NCI-H2081 treated with DMSO at 0.1 percent for 48 hours (cell line): ENCODE data around the gene RTL5.
A peak's percentile ranks its signal among the peaks of the same experiment; 100 is the strongest.
"Not testable (repeated sequence)": the region's sequence is repeated elsewhere in the genome, so short reads cannot be mapped to it uniquely, and the experiment has no call there.

Experiments
- DNase-seq: peaks from one replicate; lab custom pipeline; 2025; lab: John Stamatoyannopoulos, UW

Gene RTL5

GRCh38 chrX:72131317-72132294, at the start of gene RTL5:
Gene RTL5 (minus strand): TSS chrX:72131915.
- peak; percentile 38 for DNase-seq

DNA sequence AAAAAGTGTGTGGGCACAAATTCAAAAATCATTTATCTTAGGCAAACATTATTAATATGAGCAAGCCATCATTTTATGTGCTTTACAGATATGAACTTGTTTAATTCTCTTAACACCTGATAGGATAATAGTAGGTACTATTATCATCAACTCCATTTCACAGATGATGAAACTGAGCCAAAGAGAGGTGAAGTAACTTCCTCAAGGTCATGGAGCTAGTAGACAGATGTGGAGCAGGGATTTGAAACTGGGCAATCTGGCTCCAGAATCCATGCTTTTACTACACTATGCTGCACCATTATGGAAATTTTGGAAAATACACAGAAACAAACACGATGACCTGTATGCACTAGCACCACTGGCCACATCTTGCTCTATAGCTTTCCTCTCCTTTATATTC, 48.8 kb upstream of the RTL5 start:
- DNase-seq, result no peak

GRCh38 chrX:72176981-72177380, 45.3 kb upstream of the RTL5 start:
- DNase-seq, result no peak

- not testable (repeated sequence) for DNase-seq
These were observed 44.6 kb upstream of the RTL5 start for GRCh38 chrX:72176289-72176688.

DNA sequence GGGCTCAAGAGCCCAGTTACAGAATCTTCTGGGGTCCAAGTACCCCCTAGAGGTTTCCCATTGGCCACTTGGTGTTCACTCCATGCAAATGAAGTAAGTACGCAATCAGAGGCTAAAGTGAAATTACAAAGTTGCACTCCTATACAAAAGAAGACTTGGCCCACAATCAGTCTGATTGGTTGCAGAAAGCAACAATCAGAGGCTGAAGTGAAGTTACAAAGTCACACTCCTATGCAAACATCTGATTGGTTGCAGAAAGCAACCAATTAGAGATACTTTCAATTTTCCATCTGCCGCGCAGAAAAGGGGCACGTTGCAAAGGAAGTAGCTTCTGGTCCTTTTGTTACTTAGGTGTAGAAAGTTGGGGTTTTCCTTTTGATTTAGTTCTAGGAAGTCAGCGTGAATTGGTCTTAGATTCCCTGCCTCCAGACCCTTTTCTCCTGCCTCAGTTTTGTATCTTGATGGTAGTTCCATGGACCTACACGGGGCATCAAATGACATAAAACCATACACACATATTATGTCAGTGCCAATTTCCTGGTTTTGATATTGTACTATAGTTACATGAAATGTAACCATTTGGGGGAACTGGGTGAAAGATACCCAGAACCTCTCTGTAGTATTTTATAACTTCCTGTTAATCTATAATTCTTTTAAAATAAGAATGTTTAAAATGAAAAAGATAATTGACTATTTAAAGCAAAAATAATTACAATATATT, 37.5 kb upstream of the RTL5 start:
- no peak for DNase-seq

GRCh38 chrX:72165551-72165950, 33.8 kb upstream of the RTL5 start:
- DNase-seq, result no peak

GRCh38 chrX:72159769-72160168, 28.1 kb upstream of the RTL5 start:
- no peak for DNase-seq

- DNase-seq, result no peak
These were observed 27.1 kb upstream of the RTL5 start for GRCh38 chrX:72158773-72159172.

DNA sequence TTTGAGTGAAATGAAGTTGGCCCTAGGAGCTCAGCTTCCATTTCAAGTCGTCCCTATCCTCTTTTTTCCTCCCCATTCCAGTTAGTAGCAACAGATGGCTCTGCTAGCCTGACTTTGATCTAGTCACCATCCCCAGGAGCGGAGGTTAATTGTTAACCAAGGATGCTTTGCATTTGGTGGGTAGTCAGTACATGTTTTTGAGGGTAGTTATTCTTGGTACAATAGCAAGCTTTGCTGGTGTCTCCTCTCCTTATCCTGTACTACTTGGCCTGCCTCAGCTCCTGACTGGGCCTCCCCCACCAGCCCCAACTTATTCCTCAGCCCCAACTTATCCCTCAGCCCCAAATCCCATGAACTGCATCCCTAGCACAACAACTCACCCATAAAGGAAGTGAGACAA, 14.8 kb upstream of the RTL5 start:
- no peak for DNase-seq

- DNase-seq, result no peak
These were observed 13.5 kb upstream of the RTL5 start for GRCh38 chrX:72145181-72145580.

GRCh38 chrX:72143609-72143907, 11.8 kb upstream of the RTL5 start:
- no peak for DNase-seq

DNA sequence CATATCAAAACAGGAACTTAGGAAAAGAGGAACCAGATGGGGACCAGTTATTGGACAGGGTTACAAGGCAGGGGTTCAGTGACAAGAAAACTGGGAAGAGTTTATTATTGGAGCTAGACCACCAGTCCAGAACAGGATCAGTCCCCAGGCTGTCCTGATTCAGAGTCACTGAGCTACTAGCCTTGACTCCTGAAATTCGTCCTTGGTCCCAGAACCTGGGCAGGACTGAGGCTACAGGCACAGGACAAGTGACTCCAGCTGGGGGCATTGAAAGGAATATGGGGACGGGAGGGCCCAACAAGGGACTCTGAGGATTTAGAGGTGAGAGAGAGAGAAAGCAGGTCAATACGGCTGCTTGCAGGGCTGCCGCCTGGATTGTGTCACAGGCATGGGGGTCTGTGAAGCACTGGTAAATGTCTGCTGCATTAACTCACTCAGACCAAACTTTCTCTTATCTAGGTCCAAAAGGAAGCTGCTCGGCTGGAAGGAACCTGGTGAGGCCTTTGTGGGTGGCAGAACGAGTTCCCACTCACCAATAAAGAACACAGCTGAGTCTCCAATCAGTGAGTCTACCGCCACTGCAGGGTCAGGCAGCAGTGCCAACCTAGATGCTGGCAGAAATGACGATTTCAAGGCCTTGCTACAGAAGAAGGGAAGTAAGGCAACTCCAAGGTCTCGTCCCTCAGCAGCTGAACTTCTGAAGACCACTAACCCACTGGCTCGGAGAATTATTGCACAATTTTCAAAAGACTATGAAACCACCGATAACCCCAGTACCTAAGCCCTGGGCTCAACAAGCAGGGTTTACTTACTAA, 11.3 kb upstream of the RTL5 start:
- no peak for DNase-seq

DNA sequence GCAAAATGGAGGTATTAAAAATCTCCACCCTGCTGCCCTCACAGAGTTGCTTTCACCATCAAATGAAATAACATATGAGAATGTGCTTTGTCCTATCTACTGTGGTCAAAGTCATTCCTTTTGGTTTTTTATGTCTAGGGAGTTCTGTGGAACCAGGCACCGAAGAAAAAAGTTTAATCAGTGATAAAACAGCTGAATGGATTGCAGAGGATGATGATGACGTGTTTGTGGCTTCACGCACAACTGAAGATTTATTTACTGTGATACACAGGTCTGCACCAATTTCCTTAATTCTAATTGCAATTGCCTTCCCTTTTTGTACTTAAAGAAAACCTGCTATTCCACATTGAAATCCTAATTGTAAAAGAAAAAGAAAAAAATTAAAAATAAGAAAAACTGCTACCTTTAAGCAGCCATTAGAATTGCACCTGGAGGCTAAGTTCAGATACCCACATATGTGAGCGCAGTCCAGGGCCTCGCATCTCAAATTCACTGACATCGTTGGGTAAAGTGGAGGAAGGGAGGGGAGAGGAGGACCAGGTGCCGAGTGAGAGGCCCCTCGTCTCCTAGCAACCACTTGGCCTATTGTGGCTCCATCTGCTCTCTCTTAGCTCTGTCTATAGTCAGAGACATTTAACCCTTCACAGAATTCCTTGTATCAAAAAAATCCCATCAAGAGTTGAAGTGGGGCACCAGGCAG, 10.5 kb upstream of the RTL5 start:
- peak; percentile 79 for DNase-seq

GRCh38 chrX:72141372-72142004, 9.8 kb upstream of the RTL5 start:
- DNase-seq, result peak; percentile 5

GRCh38 chrX:72139538-72139937, 7.8 kb upstream of the RTL5 start:
- DNase-seq, result no peak

DNA sequence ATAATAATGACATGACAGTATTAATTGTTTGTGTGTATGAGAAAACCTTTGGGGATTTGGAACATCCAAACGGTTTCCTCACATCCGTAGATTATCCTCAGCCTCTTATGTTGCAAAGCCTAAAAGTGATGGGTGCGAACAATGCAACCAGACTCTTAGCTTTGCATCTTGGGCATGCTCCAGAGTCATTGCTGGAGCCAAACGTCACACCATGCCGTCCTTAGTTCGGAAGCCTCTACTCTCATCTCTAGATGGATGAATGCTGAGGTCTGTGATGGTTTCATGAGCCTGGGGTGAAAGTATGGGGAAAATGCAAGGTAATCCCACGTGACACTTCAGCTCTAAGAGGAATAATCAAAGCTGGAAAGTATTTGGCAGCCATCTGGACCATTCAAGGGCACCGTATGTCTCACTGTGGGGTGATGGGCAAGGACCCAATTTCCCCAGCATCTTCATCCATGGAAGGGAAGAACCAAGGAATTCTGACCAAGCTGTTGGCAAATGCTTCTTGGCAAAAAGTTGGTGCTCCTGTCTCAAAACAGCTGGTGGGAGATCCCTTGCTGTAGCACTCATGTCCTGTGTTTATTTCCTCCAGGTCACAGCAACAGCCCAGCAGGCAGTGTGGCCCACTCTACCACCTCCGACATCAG, 6.3 kb upstream of the RTL5 start:
- DNase-seq, result no peak

GRCh38 chrX:72133851-72134546, 2.3 kb upstream of the RTL5 start:
- DNase-seq, result no peak

- no peak for DNase-seq
These were observed 741 bp upstream of the RTL5 start for GRCh38 chrX:72132456-72132855.

GRCh38 chrX:72130762-72131250, 909 bp downstream of the RTL5 start:
- no peak for DNase-seq

DNA sequence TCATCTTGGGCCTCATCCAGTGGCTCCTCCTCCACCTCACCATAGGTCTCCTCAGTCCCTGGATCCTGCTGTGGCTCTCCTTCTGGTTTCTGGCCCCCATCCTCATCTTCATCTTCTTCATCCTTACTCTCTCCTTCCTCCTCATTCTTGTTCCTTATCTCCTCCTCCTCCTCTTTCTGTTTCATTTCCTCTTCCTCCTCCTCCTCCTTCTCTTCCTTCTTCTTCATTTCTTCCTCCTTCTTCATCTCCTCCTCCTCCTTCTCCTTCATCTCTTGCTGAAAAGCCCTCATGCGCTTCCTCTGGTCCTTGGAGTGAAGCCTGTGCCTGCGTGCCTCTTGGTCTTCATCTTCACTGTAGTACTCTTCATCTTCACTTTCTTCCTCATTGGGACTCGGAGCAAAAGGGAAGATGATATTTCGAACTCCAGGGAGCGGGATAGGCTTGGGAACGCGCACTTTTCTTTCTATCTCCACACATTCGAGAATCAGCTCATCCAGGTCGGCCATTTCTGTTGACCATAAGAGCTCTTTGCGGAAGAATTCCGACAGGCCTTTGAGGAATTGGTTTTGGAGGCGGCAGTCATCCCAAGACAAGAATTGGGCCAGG, 1.5 kb downstream of the RTL5 start:
- no peak for DNase-seq
